ENCODE results near the gene NASP. TPM values are rescaled to one million over a fixed set of nuclear protein-coding genes. Genes with fewer than 3 reads are reported as not detected.

The NASP gene
- total RNA-seq, 1 experiment from 2014 or later, result 514 TPM

DNA sequence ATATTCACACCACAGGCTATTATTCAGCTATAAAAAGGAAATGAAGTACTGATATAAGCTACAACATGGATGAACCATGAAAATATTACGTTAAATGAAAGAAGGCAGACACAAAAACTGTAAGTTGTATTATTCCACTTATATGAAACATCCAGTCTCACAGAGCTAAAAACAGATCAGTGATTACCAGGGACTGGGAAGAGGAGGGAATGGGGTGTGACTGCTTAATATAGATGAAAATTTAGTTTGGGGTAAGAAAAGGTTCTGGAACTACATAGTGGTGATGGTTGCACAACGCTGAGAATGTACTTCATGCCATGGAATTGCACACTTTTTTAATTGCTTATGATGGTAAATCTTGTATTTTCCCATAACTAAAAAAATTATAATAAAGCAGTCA lies 83.0 kb downstream of the NASP start:
- Histone ChIP-seq H4K91ac (ENCODE audit: insufficient read length, low read depth, low read length) (no peak overlapping the region), H2BK15ac (ENCODE audit: low read depth, low read length) (no peak overlapping the region), H3K23ac (ENCODE audit: insufficient read length, low read depth, low read length) (no peak overlapping the region), H3K4ac (ENCODE audit: low read depth, low read length) (no peak overlapping the region), H3K14ac (ENCODE audit: insufficient read depth, low read length) (no peak overlapping the region), H2BK20ac (ENCODE audit: low read depth, low read length, poor library complexity, severe bottlenecking) (no peak overlapping the region), H3T11ph (ENCODE audit: low read length) (no peak overlapping the region), H4K20me1 (ENCODE audit: control insufficient read depth, insufficient read depth, insufficient read length) (no peaks in the 10 kb centered on the region), H3K56ac (ENCODE audit: insufficient read length, low read depth, low read length) (no peak overlapping the region), H2BK5ac (ENCODE audit: insufficient read length, low read length) (no peak overlapping the region), H3K27ac (ENCODE audit: insufficient read length, low read depth, low read length) (no peak overlapping the region), H3K4me2 (ENCODE audit: insufficient read depth, insufficient read length, low read length) (no peak overlapping the region), H3K9me3 (ENCODE audit: control insufficient read depth, low read depth, low read length) (no peaks in the 10 kb centered on the region), H3K23me2 (ENCODE audit: insufficient read length, low read depth, low read length, poor library complexity, severe bottlenecking) (no peaks in the 10 kb centered on the region), H4K8ac (replicated peaks; ENCODE audit: insufficient read length, low read depth, low read length) (no peak overlapping the region), H3K79me1 (ENCODE audit: insufficient read depth, low read depth, low read length, poor library complexity, severe bottlenecking) (peaks cover 14% of the 10 kb centered on the region), H2AFZ (ENCODE audit: low read length) (no peak overlapping the region), H2BK120ac (ENCODE audit: low read depth, low read length, poor library complexity, severe bottlenecking) (no peak overlapping the region), H2AK5ac (ENCODE audit: insufficient read length, low read length) (no peak overlapping the region), H3K18ac (ENCODE audit: insufficient read length, low read depth, low read length) (no peak overlapping the region), H3K4me1 (ENCODE audit: insufficient read depth, low read length) (no peaks in the 10 kb centered on the region), H3K79me2 (ENCODE audit: insufficient read depth, low read length) (peaks cover 54% of the 10 kb centered on the region; the same call in 1 of the 2 replicates), H2BK12ac (ENCODE audit: insufficient read length, low read depth, low read length) (no peak overlapping the region), H3K9ac (ENCODE audit: extremely low read depth, insufficient read length, low read length) (no peak overlapping the region), H4K5ac (ENCODE audit: insufficient read length, low read depth, low read length) (no peak overlapping the region), H3K27me3 (ENCODE audit: insufficient read depth, low read length) (no peaks in the 10 kb centered on the region)
- no peak overlapping the region for H3K27ac Mint-ChIP-seq
- H3K9me3 Mint-ChIP-seq, result 0 out of 5 replicates have a peak, but pooled peaks cover 0 to 3% of the 10 kb centered on the region in 2 experiments
- H3K4me3 Mint-ChIP-seq, result no peak overlapping the region
- peaks cover 8 to 13% (median 10%) of the 10 kb centered on the region in 3 experiments for H3K36me3 Mint-ChIP-seq (ENCODE audit: insufficient read depth in 1 of 3, low read depth in 3 of 3)
- TF ChIP-seq, protein P1, sequence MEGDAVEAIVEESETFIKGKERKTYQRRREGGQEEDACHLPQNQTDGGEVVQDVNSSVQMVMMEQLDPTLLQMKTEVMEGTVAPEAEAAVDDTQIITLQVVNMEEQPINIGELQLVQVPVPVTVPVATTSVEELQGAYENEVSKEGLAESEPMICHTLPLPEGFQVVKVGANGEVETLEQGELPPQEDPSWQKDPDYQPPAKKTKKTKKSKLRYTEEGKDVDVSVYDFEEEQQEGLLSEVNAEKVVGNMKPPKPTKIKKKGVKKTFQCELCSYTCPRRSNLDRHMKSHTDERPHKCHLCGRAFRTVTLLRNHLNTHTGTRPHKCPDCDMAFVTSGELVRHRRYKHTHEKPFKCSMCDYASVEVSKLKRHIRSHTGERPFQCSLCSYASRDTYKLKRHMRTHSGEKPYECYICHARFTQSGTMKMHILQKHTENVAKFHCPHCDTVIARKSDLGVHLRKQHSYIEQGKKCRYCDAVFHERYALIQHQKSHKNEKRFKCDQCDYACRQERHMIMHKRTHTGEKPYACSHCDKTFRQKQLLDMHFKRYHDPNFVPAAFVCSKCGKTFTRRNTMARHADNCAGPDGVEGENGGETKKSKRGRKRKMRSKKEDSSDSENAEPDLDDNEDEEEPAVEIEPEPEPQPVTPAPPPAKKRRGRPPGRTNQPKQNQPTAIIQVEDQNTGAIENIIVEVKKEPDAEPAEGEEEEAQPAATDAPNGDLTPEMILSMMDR (conservative IDR thresholded peaks at IDR 0.05), result no peak
- no CpG with 5 or more reads among the region's 2 CpGs for WGBS (ENCODE audit: extremely low coverage, insufficient read length, low lambda C conversion rate)
- no peaks in the 10 kb centered on the region for H3K27me3 Mint-ChIP-seq (ENCODE audit: low read depth)
- DNase-seq, result no peak
- H3K4me1 Mint-ChIP-seq, result peaks cover 3 to 9% of the 10 kb centered on the region in 2 experiments; a peak in 3 of 4 replicates

Data from H9 (cell line).